Stimulated activated CD4-positive, alpha-beta T cell treated with anti-CD3 and anti-CD28 coated beads, Interleukin-12 subunit alpha, Interleukin-12 subunit beta, amount 100 ng/mL, for 4 hours (primary cell): ENCODE data around the gene SLC11A2.
"Not testable (repeated sequence)": the region's sequence is repeated elsewhere in the genome, so short reads cannot be mapped to it uniquely, and the experiment has no call there.

ENCODE experiments used
- DNase-seq: peaks from one replicate; pipeline ENCODE4 v3.0.0-alpha.2; 2020

The SLC11A2 gene

GRCh38 chr12:50936821-50937530, 89.2 kb downstream of the SLC11A2 start:
- DNase-seq: no peak

- DNase-seq: no peak
Measured at GRCh38 chr12:50934981-50935807, 91.0 kb downstream of the SLC11A2 start.

- no peak for DNase-seq
Measured at GRCh38 chr12:50934371-50934851, 91.8 kb downstream of the SLC11A2 start.

- no peak for DNase-seq
Measured at GRCh38 chr12:50933459-50934124, 92.6 kb downstream of the SLC11A2 start.

GRCh38 chr12:50932787-50933280, 93.3 kb downstream of the SLC11A2 start:
- DNase-seq: no peak

GRCh38 chr12:50930477-50930876, 95.7 kb downstream of the SLC11A2 start:
- DNase-seq: not testable (repeated sequence)

GRCh38 chr12:50929831-50930230, 96.4 kb downstream of the SLC11A2 start:
- no peak for DNase-seq
